Stomach (tissue), 9 donors: ENCODE results near the gene CCPG1. TPM values are rescaled to one million over a fixed set of nuclear protein-coding genes. Genes with fewer than 3 reads are reported as not detected.

Experiments used
- DNase-seq, 2 donors: peaks; one replicate each; pipeline versions ENCODE4 v3.0.0 to v3.0.0-alpha.2; 2013 to 2019
- H3K27ac ChIP-seq, 5 donors: fragments of 200-600 bp in 4 of 5; sonication (generic) in 4 of 5; one replicate each; pipeline ENCODE4 v1.5.1; 2013 to 2019; ENCODE audit warnings: mild to moderate bottlenecking in 1 of 5, moderate library complexity in 1 of 5
- H3K27me3 ChIP-seq, 3 donors: fragments of 200-600 bp; sonication (generic); one replicate each; pipeline ENCODE4 v1.5.1; 2017 to 2019; ENCODE audit warnings: mixed run types in 1 of 3
- H3K36me3 ChIP-seq, 4 donors: fragments of 200-600 bp; sonication (generic); 1 replicate in 3 of 4; 2 replicates in 1 of 4; pipeline ENCODE4 v1.5.1; 2016 to 2019
- H3K4me1 ChIP-seq, 4 donors: fragments of 200-600 bp; sonication (generic); one replicate each; pipeline ENCODE4 v1.5.1; 2016 to 2019
- H3K4me3 ChIP-seq, 4 donors: fragments of 200-600 bp; sonication (generic) in 3 of 4; one replicate each; pipeline ENCODE4 v1.5.1; 2016 to 2019; ENCODE audit warnings: mild to moderate bottlenecking in 1 of 4
- H3K9me3 ChIP-seq, 4 donors: fragments of 200-600 bp; sonication (generic); one replicate each; pipeline ENCODE4 v1.5.1; 2016 to 2019
- CTCF ChIP-seq, 7 experiments: fragments of 450-650 bp in 4 of 7; fragments of 200-600 bp in 3 of 7; sonication (generic) in 3 of 7; IDR thresholded peaks; one replicate each; pipeline ENCODE4 v1.5.1; 2016 to 2019; ENCODE audit warnings: antibody characterized with exemption in 7 of 7, control low read depth in 2 of 7, mild to moderate bottlenecking in 1 of 7
- EP300 ChIP-seq: sonication (generic); formaldehyde crosslinking; IDR thresholded peaks from one replicate; pipeline ENCODE4 v1.6.1; 2017; ENCODE audit warnings: antibody characterized with exemption
- POLR2A ChIP-seq, 4 donors: fragments of 450-650 bp; IDR thresholded peaks; one replicate each; pipeline ENCODE4 v1.6.1; 2016; ENCODE audit warnings: antibody characterized with exemption in 4 of 4, control low read depth in 2 of 4, mild to moderate bottlenecking in 1 of 4, moderate library complexity in 1 of 4
- POLR2AphosphoS5 ChIP-seq, 3 donors: sonication (generic); formaldehyde crosslinking; IDR thresholded peaks; one replicate each; pipeline ENCODE4 v1.6.1; 2016; ENCODE audit warnings: antibody characterized with exemption in 3 of 3
- WGBS, 5 donors: extraction: QIAGEN DNeasy Blood & Tissue Kit in 3 of 5; methylation state at CpG; one replicate each; pipeline versions ENCODE4 v1.1.5 to v1.1.7; 2013 to 2018; 5-methylcytosine and 5-hydroxymethylcytosine counted together
- intact Hi-C: fragments of 100-400 bp; cut with DNase I; formaldehyde crosslinking; loops from one replicate; pipeline ENCODE4 v1.15.1; 2023; ENCODE audit warnings: low total_unique reads
- polyA plus RNA-seq, 3 donors: library from polyadenylated mRNA; stranded (reverse); fragments of 200-250 nt; gene quantifications; one replicate each; pipeline ENCODE4 v1.2.3, GENCODE V29; 2013
- total RNA-seq, 5 donors: library from RNA; depleted of rRNA; stranded (reverse); fragments of >200 nt; gene quantifications; one replicate each; pipeline versions ENCODE4 v1.1.0 to v1.2.3, GENCODE V29; 2014 to 2016
- donor health status: healthy with polysubstance abuse.
- donor health status: Bipolar disorder and iron deficiency.
- donor health status: healthy.

Gene CCPG1
- total and polyA plus RNA-seq, 8 donors, result 15.1 to 119 (median 28.1) TPM

GRCh38 chr15:55381595-55381994 lies 26.6 kb downstream of the CCPG1 start:
- Histone ChIP-seq H3K4me3 (no peak overlapping the region), H3K4me1 (no peaks in the 10 kb centered on the region), H3K27me3 (no peaks in the 10 kb centered on the region), H3K27ac (no peak overlapping the region), H3K9me3 (no peaks in the 10 kb centered on the region), H3K36me3 (peaks cover 27 to 97% (median 94%) of the 10 kb centered on the region in 4 donors)
- intact Hi-C loops, result no loop called here
- DNase-seq, result no peak
- TF ChIP-seq EP300 (no peak), POLR2A (IDR thresholded peaks at IDR 0.05) (no peak)

- Histone ChIP-seq H3K4me1 (no peaks in the 10 kb centered on the region), H3K36me3 (peaks cover 33 to 98% (median 95%) of the 10 kb centered on the region in 4 donors), H3K4me3 (no peak overlapping the region), H3K27me3 (no peaks in the 10 kb centered on the region), H3K27ac (no peak overlapping the region), H3K9me3 (no peaks in the 10 kb centered on the region)
- intact Hi-C loops, result no loop called here
- DNase-seq, result no peak
- TF ChIP-seq POLR2AphosphoS5 (IDR thresholded peaks at IDR 0.05), result no peak
- no peak for TF ChIP-seq EP300
- TF ChIP-seq POLR2A (IDR thresholded peaks at IDR 0.05), result no peak
- TF ChIP-seq CTCF (IDR thresholded peaks at IDR 0.05), result no peak
- WGBS, 5 donors, result 84 to 94% (median 91%) methylated on average over 5 of the region's 5 CpGs
These were observed 29.1 kb downstream of the CCPG1 start for GRCh38 chr15:55379095-55379494.

- no peak for TF ChIP-seq CTCF (IDR thresholded peaks at IDR 0.05)
- no peak for TF ChIP-seq POLR2AphosphoS5 (IDR thresholded peaks at IDR 0.05)
- TF ChIP-seq EP300, result no peak
- no peak for TF ChIP-seq POLR2A (IDR thresholded peaks at IDR 0.05)
These were observed 35.3 kb downstream of the CCPG1 start for GRCh38 chr15:55372701-55373440.

GRCh38 chr15:55366981-55367380 lies 41.2 kb downstream of the CCPG1 start:
- no peak overlapping the region for H3K27ac ChIP-seq
- no peak for DNase-seq
- H3K4me1 ChIP-seq, result peaks cover 0 to 9% (median 3%) of the 10 kb centered on the region in 4 donors
- WGBS, 5 donors, result 76 to 90% (median 83%) methylated on average over 1 of the region's 1 CpG
- intact Hi-C loops, result no loop called here
- H3K27me3 ChIP-seq, result no peaks in the 10 kb centered on the region
- TF ChIP-seq POLR2AphosphoS5 (IDR thresholded peaks at IDR 0.05), result no peak
- no peak for TF ChIP-seq POLR2A (IDR thresholded peaks at IDR 0.05)
- no peak for TF ChIP-seq CTCF (IDR thresholded peaks at IDR 0.05)
- TF ChIP-seq EP300, result no peak
- H3K4me3 ChIP-seq, result no peak overlapping the region
- peaks cover 13 to 77% (median 66%) of the 10 kb centered on the region in 4 donors for H3K36me3 ChIP-seq
- no peaks in the 10 kb centered on the region for H3K9me3 ChIP-seq

More at GRCh38 chr15:55372701-55373440, 35.3 kb downstream of the CCPG1 start:
- H3K36me3 ChIP-seq, result peaks cover 23 to 88% (median 86%) of the 10 kb centered on the region in 4 donors
- no peak for DNase-seq
- intact Hi-C loops, result no loop called here
- no peaks in the 10 kb centered on the region for H3K9me3 ChIP-seq
- no peak overlapping the region for H3K4me3 ChIP-seq
- H3K27me3 ChIP-seq, result no peaks in the 10 kb centered on the region
- peaks cover 0 to 17% (median 0%) of the 10 kb centered on the region in 4 donors for H3K4me1 ChIP-seq
- WGBS, 5 donors, result 39 to 61% (median 57%) methylated on average over 3 of the region's 3 CpGs
- peak overlapping the region in 2 of 5 donors; percentile 22 to 27 for H3K27ac ChIP-seq

GRCh38 chr15:55362641-55363040 lies 45.5 kb downstream of the CCPG1 start:
- H3K4me3 ChIP-seq, result no peak overlapping the region
- H3K36me3 ChIP-seq, result peaks cover 8 to 74% (median 62%) of the 10 kb centered on the region in 4 donors
- TF ChIP-seq CTCF (IDR thresholded peaks at IDR 0.05), result no peak
- TF ChIP-seq POLR2AphosphoS5 (IDR thresholded peaks at IDR 0.05), result no peak
- H3K9me3 ChIP-seq, result no peaks in the 10 kb centered on the region
- intact Hi-C loops, result no loop called here
- no peaks in the 10 kb centered on the region for H3K27me3 ChIP-seq
- DNase-seq, result no peak
- H3K27ac ChIP-seq, result no peak overlapping the region
- peaks cover 0 to 9% (median 2%) of the 10 kb centered on the region in 4 donors for H3K4me1 ChIP-seq
- WGBS, 5 donors, result 84 to 98% (median 96%) methylated on average over 2 of the region's 2 CpGs
